H1 (cell line): ENCODE results near the gene SLCO2A1. TPM values are rescaled to one million over a fixed set of nuclear protein-coding genes. Genes with fewer than 3 reads are reported as not detected.

Experiments used
- CTCF ChIA-PET: fragments of 300-600 bp; sonication (Branson Sonifier 250); formaldehyde crosslinking; loops from one replicate; lab custom pipeline; 2021; ENCODE audit not compliant: partially characterized antibody; lab: Charles Lee
- POLR2A ChIA-PET: fragments of 300-600 bp; sonication (Branson Sonifier 250); formaldehyde crosslinking; loops from one replicate; lab custom pipeline; 2021; ENCODE audit warnings: inconsistent platforms; ENCODE audit not compliant: partially characterized antibody; lab: Charles Lee
- DNase-seq, 2 experiments: peaks; one replicate each; pipeline versions ENCODE4 v3.0.0 to v3.0.0-alpha.2; 2010 to 2022; ENCODE audit warnings: low spot score in 2 of 2, low read depth in 1 of 2, mixed read lengths in 1 of 2
- FAIRE-seq: peaks from 2 replicates; lab custom pipeline; 2011; peaks lifted over from hg19 to GRCh38; lab: Jason Lieb, UNC
- H2AFZ ChIP-seq: 2 replicates; pipeline ENCODE4 v1.8.1; 2012; ENCODE audit warnings: low read length, inconsistent platforms
- H2AK5ac ChIP-seq: 2 replicates; pipeline ENCODE4 v1.6.1; 2013; ENCODE audit warnings: low read depth, low read length
- H2BK120ac ChIP-seq: replicated peaks from 2 replicates; pipeline ENCODE3; 2013; ENCODE audit warnings: low read depth, low read length, inconsistent platforms
- H2BK12ac ChIP-seq: 2 replicates; pipeline ENCODE4 v1.6.1; 2013; ENCODE audit warnings: low read depth, low read length
- H2BK15ac ChIP-seq: 2 replicates; pipeline ENCODE4 v1.6.1; 2013; ENCODE audit warnings: low read length
- H2BK20ac ChIP-seq: 2 replicates; pipeline ENCODE4 v1.6.1; 2013; ENCODE audit warnings: low read length
- H2BK5ac ChIP-seq: 2 replicates; pipeline ENCODE4 v1.6.1; 2013; ENCODE audit warnings: low read depth, low read length
- H3K14ac ChIP-seq: 2 replicates; pipeline ENCODE4 v1.6.1; 2013; ENCODE audit warnings: inconsistent platforms; ENCODE audit not compliant: insufficient read length
- H3K18ac ChIP-seq: 2 replicates; pipeline ENCODE4 v1.6.1; 2013; ENCODE audit warnings: low read length; ENCODE audit errors: extremely low read depth
- H3K23ac ChIP-seq: 2 replicates; pipeline ENCODE4 v1.6.1; 2013; ENCODE audit warnings: inconsistent platforms; ENCODE audit not compliant: insufficient read length
- H3K23me2 ChIP-seq: 2 replicates; pipeline ENCODE4 v1.6.1; 2013; ENCODE audit warnings: low read depth, low read length
- H3K27ac ChIP-seq: 2 replicates; pipeline ENCODE4 v1.6.1; 2011; ENCODE audit warnings: low read depth, low read length, inconsistent platforms
- H3K27me3 ChIP-seq, 4 experiments: replicated peaks in 1 of 4; 1 replicate in 1 of 4; 2 replicates in 3 of 4; pipeline versions ENCODE4 v1.6.1 to v1.8.1; 2011 to 2013; ENCODE audit warnings: low read length in 3 of 4, mild to moderate bottlenecking in 3 of 4, inconsistent platforms in 2 of 4, mixed read lengths in 2 of 4, moderate library complexity in 1 of 4; ENCODE audit not compliant: control insufficient read depth in 3 of 4, insufficient read depth in 3 of 4; ENCODE audit errors: extremely low read depth in 1 of 4
- H3K36me3 ChIP-seq, 4 experiments: 2 replicates each; pipeline versions ENCODE4 v1.6.1 to v1.8.1; 2011 to 2013; ENCODE audit warnings: mild to moderate bottlenecking in 4 of 4, low read length in 3 of 4, moderate library complexity in 2 of 4, control low read depth in 1 of 4, inconsistent platforms in 1 of 4; ENCODE audit not compliant: insufficient read depth in 4 of 4, control insufficient read depth in 2 of 4
- H3K4ac ChIP-seq: replicated peaks from 2 replicates; pipeline ENCODE3; 2013; ENCODE audit warnings: low read length, low read depth, mixed read lengths, inconsistent platforms; ENCODE audit not compliant: insufficient read length
- H3K4me1 ChIP-seq, 4 experiments: replicated peaks in 1 of 4; 1 replicate in 1 of 4; 2 replicates in 3 of 4; pipeline versions ENCODE4 v1.6.1 to v1.8.1; 2011 to 2013; ENCODE audit warnings: low read length in 3 of 4, inconsistent platforms in 2 of 4, mixed read lengths in 1 of 4; ENCODE audit not compliant: insufficient read depth in 4 of 4, control insufficient read depth in 3 of 4
- H3K4me2 ChIP-seq, 2 experiments: 2 replicates each; pipeline versions ENCODE4 v1.6.1 to v1.8.1; 2011 to 2013; ENCODE audit warnings: low read depth in 2 of 2, low read length in 2 of 2, control low read depth in 1 of 2, inconsistent platforms in 1 of 2, mild to moderate bottlenecking in 1 of 2; ENCODE audit not compliant: insufficient read depth in 1 of 2
- H3K4me3 ChIP-seq, 4 experiments: fragments of 200-600, 300-600 bp in 1 of 4; sonication (generic), shearing (Covaris generic), sonication (Bioruptor Twin) in 1 of 4; 2 replicates each; pipeline versions ENCODE4 v1.5.1 to v1.8.1; 2011 to 2016; ENCODE audit warnings: low read length in 4 of 4, low read depth in 3 of 4, control low read depth in 2 of 4, inconsistent platforms in 2 of 4, mild to moderate bottlenecking in 2 of 4, mixed read lengths in 1 of 4, moderate library complexity in 1 of 4; ENCODE audit not compliant: insufficient read depth in 2 of 4; ENCODE audit errors: extremely low read depth in 1 of 4
- H3K56ac ChIP-seq: replicated peaks from 2 replicates; pipeline ENCODE3; 2013; ENCODE audit warnings: low read depth, mild to moderate bottlenecking, mixed read lengths, low read length, inconsistent platforms; ENCODE audit not compliant: insufficient read length
- H3K79me1 ChIP-seq: 2 replicates; pipeline ENCODE4 v1.6.1; 2013; ENCODE audit warnings: low read depth, low read length, control low read depth
- H3K79me2 ChIP-seq, 2 experiments: 2 replicates each; pipeline versions ENCODE4 v1.6.1 to v1.8.1; 2012 to 2013; ENCODE audit warnings: low read length in 2 of 2, mild to moderate bottlenecking in 2 of 2, inconsistent platforms in 1 of 2; ENCODE audit not compliant: insufficient read depth in 2 of 2, control insufficient read depth in 1 of 2
- H3K9ac ChIP-seq, 4 experiments: replicated peaks in 1 of 4; 1 replicate in 1 of 4; 2 replicates in 3 of 4; pipeline versions ENCODE4 v1.6.1 to v1.8.1; 2011 to 2013; ENCODE audit warnings: low read depth in 3 of 4, low read length in 3 of 4, control low read depth in 2 of 4, mild to moderate bottlenecking in 2 of 4, moderate library complexity in 2 of 4, inconsistent platforms in 1 of 4; ENCODE audit errors: extremely low read depth in 1 of 4
- H3K9me3 ChIP-seq, 2 experiments: 2 replicates each; pipeline versions ENCODE4 v1.6.1 to v1.8.1; 2012 to 2013; ENCODE audit warnings: mild to moderate bottlenecking in 2 of 2, moderate library complexity in 2 of 2, control low read depth in 1 of 2, inconsistent platforms in 1 of 2, low read depth in 1 of 2, low read length in 1 of 2, mixed read lengths in 1 of 2; ENCODE audit not compliant: insufficient read depth in 2 of 2
- H4K20me1 ChIP-seq, 2 experiments: replicated peaks in 1 of 2; 2 replicates each; pipeline versions ENCODE3 to v1.8.1; 2011 to 2013; ENCODE audit warnings: inconsistent platforms in 2 of 2, low read length in 2 of 2, mild to moderate bottlenecking in 1 of 2; ENCODE audit not compliant: insufficient read depth in 2 of 2, control insufficient read depth in 1 of 2
- H4K5ac ChIP-seq: 2 replicates; pipeline ENCODE4 v1.6.1; 2013; ENCODE audit warnings: low read length, low read depth, mixed read lengths, inconsistent platforms; ENCODE audit not compliant: insufficient read length
- H4K8ac ChIP-seq: 2 replicates; pipeline ENCODE4 v1.8.0; 2013; ENCODE audit warnings: mild to moderate bottlenecking, moderate library complexity, low read length, inconsistent platforms; ENCODE audit not compliant: insufficient read depth; ENCODE audit errors: extremely low read depth
- H4K91ac ChIP-seq: replicated peaks from 2 replicates; pipeline ENCODE3; 2013; ENCODE audit warnings: low read length, mixed read lengths, inconsistent platforms; ENCODE audit not compliant: insufficient read length
- FOSL1 ChIP-seq: IDR thresholded peaks from 2 replicates; pipeline ENCODE4 v1.6.1; 2011; ENCODE audit warnings: mild to moderate bottlenecking, low read depth, low read length, moderate library complexity; ENCODE audit not compliant: insufficient read depth
- GABPA ChIP-seq: IDR thresholded peaks from 2 replicates; pipeline ENCODE4 v1.6.1; 2011; ENCODE audit warnings: mild to moderate bottlenecking, low read length, moderate library complexity, borderline replicate concordance; ENCODE audit not compliant: insufficient read depth
- JUND ChIP-seq: IDR thresholded peaks from 2 replicates; pipeline ENCODE4 v1.6.1; 2011; ENCODE audit warnings: mild to moderate bottlenecking, improper control_type of control experiment, low read length
- WGBS, 2 experiments: shearing (Covaris generic) in 1 of 2; methylation state at CpG; one replicate each; pipeline versions ENCODE4 v1.1.6 to v1.1.7; 2013 to 2015; ENCODE audit warnings: low lambda C conversion rate in 2 of 2, mixed read lengths in 2 of 2, inconsistent platforms in 1 of 2, low coverage in 1 of 2, missing lambda C conversion rate in 1 of 2; ENCODE audit not compliant: insufficient replicate concordance in 2 of 2, insufficient coverage in 1 of 2, insufficient read length in 1 of 2; ENCODE audit errors: extremely low coverage in 1 of 2, missing lambda C conversion rate in 1 of 2; 5-methylcytosine and 5-hydroxymethylcytosine counted together
- polyA plus RNA-seq, 7 experiments: library from polyadenylated mRNA; depleted of rRNA in 3 of 7; stranded (reverse) in 5 of 7; unstranded in 2 of 7; fragments of >200 nt in 5 of 7; fragments of 200-250 nt in 2 of 7; gene quantifications; 1 replicate in 5 of 7; 2 replicates in 1 of 7; 4 replicates in 1 of 7; pipeline versions ENCODE4 v1.2.1 to v1.2.3, GENCODE V29; 2011 to 2013; ENCODE audit warnings: missing spikeins in 2 of 7, mixed read lengths in 2 of 7
- total RNA-seq: library from RNA; stranded (reverse); fragmentation: NEBNext Ultra II Directional; extraction: Animal tissue kit (Norgen Biotek cat#: 25700); gene quantifications from 2 replicates; pipeline ENCODE4 v1.2.1, GENCODE V29; 2021

SLCO2A1 gene
- total and polyA plus RNA-seq, 2 of the 8 experiments (the other 6 are each of a cell fraction or from before 2014, with no cell fraction given), result 1.1 to 2.3 TPM

DNA sequence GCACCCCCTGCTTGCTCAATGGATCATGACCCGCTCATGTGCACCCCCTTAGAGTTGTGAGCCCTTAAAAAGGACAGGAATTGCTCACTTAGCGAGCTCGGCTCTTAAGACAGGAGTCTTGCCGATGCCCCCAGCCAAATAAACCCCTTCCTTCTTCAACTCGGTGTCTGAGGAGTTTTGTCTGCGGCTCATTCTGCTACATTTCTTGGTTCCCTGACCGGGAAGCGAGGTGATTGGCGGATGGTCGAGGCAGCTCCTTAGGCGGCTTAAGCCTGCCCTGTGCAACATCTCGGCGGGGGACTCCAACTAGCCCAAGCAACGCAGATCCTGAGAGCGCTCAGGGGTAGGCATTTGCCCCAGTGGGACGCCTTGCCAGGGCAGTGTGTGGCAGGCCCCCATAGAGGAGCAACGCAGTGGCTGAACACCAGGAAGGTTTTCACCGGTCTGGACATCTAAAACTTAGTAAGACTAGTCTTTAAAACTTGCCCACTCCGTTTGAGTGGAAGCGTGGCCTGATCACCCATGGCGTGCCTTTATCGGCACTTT is 9.5 kb downstream of the SLCO2A1 start:
- H3K27ac ChIP-seq, result no peak overlapping the region
- no peaks in the 10 kb centered on the region for H3K36me3 ChIP-seq
- H3K14ac ChIP-seq, result no peak overlapping the region
- no peak overlapping the region for H3K9ac ChIP-seq
- DNase-seq (peak in 1 of 2 experiments; percentile 32), FAIRE-seq (no peak)
- H3K18ac ChIP-seq, result no peak overlapping the region
- no peak overlapping the region for H2BK20ac ChIP-seq
- no peaks in the 10 kb centered on the region for H3K4me1 ChIP-seq
- H3K79me2 ChIP-seq, result no peaks in the 10 kb centered on the region
- no peak overlapping the region for H3K56ac ChIP-seq
- no peak overlapping the region for H3K23ac ChIP-seq
- H4K20me1 ChIP-seq, result no peaks in the 10 kb centered on the region
- TF ChIP-seq GABPA, result no peak
- TF ChIP-seq JUND, result no peak
- no peak for TF ChIP-seq FOSL1
- POLR2A ChIA-PET, result no interaction called here
- WGBS, 2 experiments, result 90% methylated on average over 21 of the region's 22 CpGs; no CpG with 5 or more reads in 1 of the 2 experiments
- H2AFZ ChIP-seq, result no peak overlapping the region
- no peak overlapping the region for H2BK120ac ChIP-seq
- no peak overlapping the region for H4K8ac ChIP-seq
- no peak overlapping the region for H4K91ac ChIP-seq
- H3K79me1 ChIP-seq, result no peaks in the 10 kb centered on the region; the same call in 1 of the 2 replicates
- H3K4ac ChIP-seq, result no peak overlapping the region
- H2BK5ac ChIP-seq, result no peak overlapping the region
- H2BK12ac ChIP-seq, result no peak overlapping the region
- H2AK5ac ChIP-seq, result no peak overlapping the region
- no peak overlapping the region for H3K4me3 ChIP-seq
- no peaks in the 10 kb centered on the region for H3K9me3 ChIP-seq
- no peaks in the 10 kb centered on the region for H3K23me2 ChIP-seq
- H4K5ac ChIP-seq, result no peak overlapping the region
- no peak overlapping the region for H3K4me2 ChIP-seq
- CTCF ChIA-PET, result no interaction called here
- no peak overlapping the region for H2BK15ac ChIP-seq
- H3K27me3 ChIP-seq, result no peaks in the 10 kb centered on the region
